ENCODE measurements around the gene SLC22A3. TPM values are rescaled to one million over a fixed set of nuclear protein-coding genes. Genes with fewer than 3 reads are reported as not detected.
A peak's percentile ranks its signal among the peaks of the same experiment; 100 is the strongest.
"Not testable (repeated sequence)": the region's sequence is repeated elsewhere in the genome, so short reads cannot be mapped to it uniquely, and the experiment has no call there.

The SLC22A3 gene
- total RNA-seq, 2 donors from 2014 or later, result 0.11 TPM; not detected in 1

- H3K9me3 Mint-ChIP-seq, result no peaks in the 10 kb centered on the region
- H3K27me3 Mint-ChIP-seq, result peaks cover 25% of the 10 kb centered on the region
- no peaks in the 10 kb centered on the region for H3K36me3 Mint-ChIP-seq (ENCODE audit: low read depth)
- ATAC-seq (replicated peaks), result no peak
- H3K27ac Mint-ChIP-seq, result no peak overlapping the region
- no peak overlapping the region for H3K4me3 Mint-ChIP-seq
- H3K4me1 Mint-ChIP-seq, result no peaks in the 10 kb centered on the region
Measured at GRCh38 chr6:160353950-160354496, 5.8 kb downstream of the SLC22A3 start.

- no peaks in the 10 kb centered on the region for H3K9me3 Mint-ChIP-seq
- no peaks in the 10 kb centered on the region for H3K4me1 Mint-ChIP-seq
- no peaks in the 10 kb centered on the region for H3K36me3 Mint-ChIP-seq (ENCODE audit: low read depth)
- peaks cover 15% of the 10 kb centered on the region for H3K27me3 Mint-ChIP-seq
- peak; percentile 67 for ATAC-seq (replicated peaks)
- no peak overlapping the region for H3K27ac Mint-ChIP-seq
- no peak overlapping the region for H3K4me3 Mint-ChIP-seq
Measured at GRCh38 chr6:160355001-160355400, 6.8 kb downstream of the SLC22A3 start.

- H3K27ac Mint-ChIP-seq, result no peak overlapping the region
- no peaks in the 10 kb centered on the region for H3K36me3 Mint-ChIP-seq (ENCODE audit: low read depth)
- H3K4me3 Mint-ChIP-seq, result no peak overlapping the region
- H3K27me3 Mint-ChIP-seq, result peaks cover 10% of the 10 kb centered on the region
- no peaks in the 10 kb centered on the region for H3K9me3 Mint-ChIP-seq
- no peaks in the 10 kb centered on the region for H3K4me1 Mint-ChIP-seq
- no peak for ATAC-seq (replicated peaks)
Measured at GRCh38 chr6:160356074-160356744, 8.0 kb downstream of the SLC22A3 start.

DNA sequence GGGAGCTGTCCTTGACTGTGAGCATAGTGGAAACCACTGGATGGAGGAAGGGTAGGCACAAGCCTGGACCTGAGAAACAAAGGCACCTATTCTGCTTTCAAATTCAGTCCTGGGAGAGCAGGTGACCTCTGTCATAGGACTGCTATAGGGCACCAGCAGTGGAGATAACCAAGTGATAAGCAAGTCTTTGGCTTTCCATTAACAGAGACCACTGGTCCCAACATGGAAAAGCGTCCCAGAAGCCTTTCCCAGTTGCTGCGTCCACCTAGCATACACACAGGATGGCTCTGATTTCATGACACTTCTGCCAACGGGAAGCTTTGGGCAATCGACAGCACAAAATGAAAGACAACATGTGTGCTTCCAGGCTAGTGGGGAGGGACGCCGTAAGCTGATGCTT, 8.9 kb downstream of the SLC22A3 start:
- ATAC-seq (replicated peaks), result no peak
- no peak overlapping the region for H3K4me3 Mint-ChIP-seq
- no peaks in the 10 kb centered on the region for H3K4me1 Mint-ChIP-seq

DNA sequence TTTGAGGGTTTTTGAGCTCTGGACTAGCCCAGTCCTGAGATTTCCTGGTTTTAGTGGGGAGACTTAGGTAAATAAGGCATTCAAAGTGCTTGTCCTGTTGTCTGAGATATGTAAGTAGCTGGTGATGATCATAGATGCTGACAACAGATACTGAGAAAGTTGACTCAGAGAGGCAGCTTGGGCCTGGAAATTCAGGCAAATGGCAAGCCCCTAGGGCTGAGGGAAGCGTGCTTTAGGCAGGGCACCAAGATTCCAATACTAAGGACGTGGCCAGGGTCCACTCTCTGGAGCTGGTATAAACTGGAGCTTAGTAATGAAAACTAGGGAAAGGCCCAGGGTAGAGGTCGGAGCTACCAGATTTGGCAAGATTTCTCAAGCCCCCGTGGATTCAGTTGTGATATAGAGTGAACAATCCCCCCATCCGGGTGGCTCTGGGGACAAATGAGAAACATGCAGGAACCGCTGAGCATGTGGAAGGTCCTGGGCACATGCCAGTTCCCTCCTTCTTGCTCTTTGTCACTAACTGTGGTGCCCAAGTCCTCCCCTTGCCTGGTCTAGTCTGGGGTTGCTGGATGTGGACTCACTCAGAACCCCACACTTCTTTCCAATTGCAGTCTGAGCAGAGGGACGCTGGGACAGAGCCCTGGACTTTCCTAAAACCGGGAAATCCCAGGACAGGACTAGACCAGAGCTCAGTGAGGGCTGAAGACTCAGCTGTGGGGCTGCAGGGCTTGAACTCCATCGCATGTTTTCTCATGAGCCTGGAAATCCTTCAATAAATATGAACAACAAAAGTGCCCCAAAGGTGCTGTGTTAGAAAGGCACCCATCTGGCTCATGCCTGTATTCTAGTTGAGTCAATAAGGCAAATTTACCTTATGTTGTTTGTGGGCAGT, 10.3 kb downstream of the SLC22A3 start:
- Mint-ChIP-seq H3K9me3 (no peaks in the 10 kb centered on the region), H3K4me3 (no peak overlapping the region), H3K27ac (no peak overlapping the region), H3K4me1 (no peaks in the 10 kb centered on the region), H3K27me3 (peaks cover 3% of the 10 kb centered on the region), H3K36me3 (ENCODE audit: low read depth) (no peaks in the 10 kb centered on the region)
- no peak for ATAC-seq (replicated peaks)

More for the DNA sequence above, 8.9 kb downstream of the SLC22A3 start:
- Mint-ChIP-seq H3K27ac (no peak overlapping the region), H3K36me3 (ENCODE audit: low read depth) (no peaks in the 10 kb centered on the region), H3K9me3 (no peaks in the 10 kb centered on the region), H3K27me3 (peaks cover 3% of the 10 kb centered on the region)

DNA sequence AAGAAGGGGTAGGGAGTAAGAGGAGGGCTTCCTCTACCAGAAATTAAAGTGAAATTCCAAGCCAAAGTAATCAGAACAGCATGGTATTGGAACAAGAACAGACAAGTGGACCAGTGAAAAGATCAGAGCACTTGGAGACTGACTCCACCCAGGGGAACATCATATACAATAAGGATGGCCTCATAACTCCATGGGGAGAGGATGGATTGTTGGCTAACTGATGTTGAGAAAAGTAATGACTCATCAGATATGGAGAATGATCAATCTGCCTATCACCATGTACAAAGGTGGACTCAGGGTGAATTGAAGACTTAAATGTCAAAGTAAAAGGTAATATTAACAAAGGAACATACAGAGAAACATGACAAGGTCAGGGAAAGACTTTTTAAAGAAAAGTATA, 12.8 kb downstream of the SLC22A3 start:
- ATAC-seq (replicated peaks), result no peak
- H3K9me3 Mint-ChIP-seq, result no peaks in the 10 kb centered on the region
- H3K4me3 Mint-ChIP-seq, result no peak overlapping the region
- H3K27me3 Mint-ChIP-seq, result peaks cover 3% of the 10 kb centered on the region
- H3K36me3 Mint-ChIP-seq (ENCODE audit: low read depth), result no peaks in the 10 kb centered on the region
- no peaks in the 10 kb centered on the region for H3K4me1 Mint-ChIP-seq
- H3K27ac Mint-ChIP-seq, result no peak overlapping the region

DNA sequence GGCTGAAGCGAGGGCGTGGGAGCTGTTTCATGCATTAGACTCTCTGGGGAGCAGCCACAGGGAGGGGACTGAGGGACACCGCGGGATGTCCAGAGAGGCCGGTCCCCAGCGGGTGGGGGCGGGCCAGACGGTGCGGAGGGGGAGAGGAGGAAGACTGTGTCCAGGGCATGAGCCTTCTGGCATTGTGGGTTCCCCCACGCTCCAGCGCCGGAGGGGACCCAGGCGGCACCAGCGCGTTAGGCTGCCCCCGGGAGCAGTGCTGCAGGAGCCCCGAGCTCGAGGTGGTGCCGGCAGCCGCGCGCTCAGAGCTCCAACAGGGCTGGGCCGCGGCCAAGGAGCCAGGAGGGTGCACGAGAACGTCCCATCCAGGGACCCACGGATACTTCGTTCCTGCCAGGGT, 14.4 kb downstream of the SLC22A3 start:
- H3K4me1 Mint-ChIP-seq, result no peaks in the 10 kb centered on the region
- no peaks in the 10 kb centered on the region for H3K36me3 Mint-ChIP-seq (ENCODE audit: low read depth)
- H3K27ac Mint-ChIP-seq, result no peak overlapping the region
- H3K4me3 Mint-ChIP-seq, result no peak overlapping the region
- no peak for ATAC-seq (replicated peaks)
- H3K27me3 Mint-ChIP-seq, result peaks cover 3% of the 10 kb centered on the region
- H3K9me3 Mint-ChIP-seq, result no peaks in the 10 kb centered on the region

- H3K36me3 Mint-ChIP-seq (ENCODE audit: low read depth), result no peaks in the 10 kb centered on the region
- H3K27ac Mint-ChIP-seq, result no peak overlapping the region
- H3K9me3 Mint-ChIP-seq, result no peaks in the 10 kb centered on the region
- ATAC-seq (replicated peaks), result no peak
- H3K27me3 Mint-ChIP-seq, result peaks cover 3% of the 10 kb centered on the region
- no peaks in the 10 kb centered on the region for H3K4me1 Mint-ChIP-seq
- H3K4me3 Mint-ChIP-seq, result no peak overlapping the region
Measured at GRCh38 chr6:160363016-160363996, 15.1 kb downstream of the SLC22A3 start.

GRCh38 chr6:160365117-160365516, 16.9 kb downstream of the SLC22A3 start:
- no peak overlapping the region for H3K4me3 Mint-ChIP-seq
- H3K27ac Mint-ChIP-seq, result no peak overlapping the region
- ATAC-seq (replicated peaks), result no peak
- peaks cover 3% of the 10 kb centered on the region for H3K27me3 Mint-ChIP-seq
- H3K9me3 Mint-ChIP-seq, result peaks cover under 1% of the 10 kb centered on the region
- no peaks in the 10 kb centered on the region for H3K36me3 Mint-ChIP-seq (ENCODE audit: low read depth)
- H3K4me1 Mint-ChIP-seq, result no peaks in the 10 kb centered on the region

GRCh38 chr6:160367798-160368547, 19.8 kb downstream of the SLC22A3 start:
- no peak for ATAC-seq (replicated peaks)
- H3K27me3 Mint-ChIP-seq, result peaks cover 8% of the 10 kb centered on the region
- H3K36me3 Mint-ChIP-seq (ENCODE audit: low read depth), result no peaks in the 10 kb centered on the region
- no peak overlapping the region for H3K4me3 Mint-ChIP-seq
- H3K27ac Mint-ChIP-seq, result no peak overlapping the region
- peaks cover 6% of the 10 kb centered on the region for H3K9me3 Mint-ChIP-seq
- H3K4me1 Mint-ChIP-seq, result no peaks in the 10 kb centered on the region

- ATAC-seq (replicated peaks), result no peak
Measured at GRCh38 chr6:160368670-160369069, 20.5 kb downstream of the SLC22A3 start.

GRCh38 chr6:160373601-160374000, 25.4 kb downstream of the SLC22A3 start:
- not testable (repeated sequence) for ATAC-seq (replicated peaks); H3K4me1 Mint-ChIP-seq; H3K9me3 Mint-ChIP-seq; H3K4me3 Mint-ChIP-seq; H3K36me3 Mint-ChIP-seq (ENCODE audit: low read depth); H3K27ac Mint-ChIP-seq
- H3K27me3 Mint-ChIP-seq, result peaks cover 20% of the 10 kb centered on the region

More at GRCh38 chr6:160368670-160369069, 20.5 kb downstream of the SLC22A3 start:
- Mint-ChIP-seq H3K9me3 (peaks cover 6% of the 10 kb centered on the region), H3K4me1 (no peaks in the 10 kb centered on the region), H3K4me3 (no peak overlapping the region), H3K36me3 (ENCODE audit: low read depth) (no peaks in the 10 kb centered on the region), H3K27me3 (peaks cover 12% of the 10 kb centered on the region), H3K27ac (no peak overlapping the region)

- H3K27ac Mint-ChIP-seq, result no peak overlapping the region
Measured at GRCh38 chr6:160374836-160375560, 26.8 kb downstream of the SLC22A3 start.

More at GRCh38 chr6:160374836-160375560, 26.8 kb downstream of the SLC22A3 start:
- Mint-ChIP-seq H3K36me3 (ENCODE audit: low read depth) (no peaks in the 10 kb centered on the region), H3K4me1 (no peaks in the 10 kb centered on the region), H3K4me3 (no peak overlapping the region), H3K27me3 (peaks cover 26% of the 10 kb centered on the region), H3K9me3 (peaks cover 6% of the 10 kb centered on the region)
- no peak for ATAC-seq (replicated peaks)
